ENCODE results near the gene HYAL3.

- TF ChIP-seq CTCF (IDR thresholded peaks at IDR 0.05) (no peak), POLR2A (IDR thresholded peaks at IDR 0.05) (no peak), EP300 (IDR thresholded peaks at IDR 0.05) (no peak)
Observed at GRCh38 chr3:50345008-50345407, 45.8 kb upstream of the HYAL3 start.

Data from sigmoid colon (tissue), 4 donors.